Measurements from ENCODE around the gene SLX9. TPM values are rescaled to one million over a fixed set of nuclear protein-coding genes. Genes with fewer than 3 reads are reported as not detected.

SLX9 gene
- polyA plus RNA-seq, 5 donors = 12.1 to 23.5 (median 13.6) TPM

DNA sequence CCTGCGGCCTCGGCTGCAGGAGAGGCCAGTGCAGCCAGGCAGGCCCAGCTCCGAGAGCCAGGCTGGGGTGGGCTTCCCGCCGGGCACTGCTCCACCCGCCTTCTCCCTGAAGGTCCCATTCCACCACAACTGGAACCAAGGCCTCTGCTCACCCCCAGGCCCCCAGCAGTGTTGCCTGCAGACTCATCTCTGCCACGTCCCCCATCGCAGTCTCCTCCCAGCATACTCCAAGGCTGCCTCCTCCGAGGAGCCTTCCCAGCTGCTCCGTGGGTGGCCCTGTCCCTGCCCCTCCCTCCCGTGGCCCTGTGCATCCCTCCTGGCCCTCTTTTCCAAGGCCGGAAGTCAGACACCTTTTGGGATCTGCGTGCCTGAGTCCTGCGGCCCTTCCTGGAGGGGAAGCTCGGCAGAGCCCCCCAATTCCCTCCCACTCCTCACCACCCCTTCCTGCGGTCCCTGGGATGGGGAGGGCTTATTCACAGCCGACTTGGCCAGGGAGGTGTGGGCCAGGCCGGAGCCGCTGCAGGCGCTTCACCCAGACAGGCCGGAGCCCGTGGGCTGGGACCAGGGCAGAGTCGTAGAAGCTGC is 47.6 kb downstream of the SLX9 start:
- no peak for DNase-seq

DNA sequence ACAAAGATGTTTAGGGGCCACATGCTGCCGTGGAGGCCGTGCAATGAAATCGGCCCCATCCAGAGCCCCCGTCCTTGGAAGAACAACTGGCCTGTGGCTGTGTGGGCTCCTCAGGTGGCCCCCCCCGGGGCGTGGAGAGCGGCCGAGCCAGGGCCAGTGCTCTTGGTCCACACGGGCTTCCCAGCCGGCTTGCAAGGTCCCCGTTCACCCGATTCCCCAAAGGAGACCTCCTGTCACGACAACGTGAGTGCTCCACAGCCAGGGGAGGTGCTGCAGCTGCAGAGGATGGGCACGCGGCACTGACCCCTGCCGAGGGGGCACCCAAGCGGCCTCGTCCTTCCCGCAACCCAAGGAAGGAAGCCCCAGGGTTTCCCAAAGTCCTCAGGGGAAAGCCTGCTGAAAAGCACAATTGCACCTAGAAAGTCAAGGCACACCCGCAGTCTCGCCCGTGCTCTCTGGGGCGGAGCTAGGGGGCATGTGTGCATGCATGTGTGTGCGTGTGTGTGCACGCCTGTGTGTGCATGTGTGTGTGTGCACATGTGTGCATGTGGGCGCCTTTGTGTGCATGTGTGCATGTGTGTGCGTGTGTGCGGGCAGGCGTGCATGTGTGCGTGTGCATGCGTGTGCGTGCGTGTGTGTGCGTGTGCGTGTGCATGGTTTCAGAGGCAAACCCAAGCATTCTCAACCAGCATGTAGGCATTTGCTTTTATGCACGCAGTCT is 48.2 kb downstream of the SLX9 start:
- DNase-seq = no peak

DNA sequence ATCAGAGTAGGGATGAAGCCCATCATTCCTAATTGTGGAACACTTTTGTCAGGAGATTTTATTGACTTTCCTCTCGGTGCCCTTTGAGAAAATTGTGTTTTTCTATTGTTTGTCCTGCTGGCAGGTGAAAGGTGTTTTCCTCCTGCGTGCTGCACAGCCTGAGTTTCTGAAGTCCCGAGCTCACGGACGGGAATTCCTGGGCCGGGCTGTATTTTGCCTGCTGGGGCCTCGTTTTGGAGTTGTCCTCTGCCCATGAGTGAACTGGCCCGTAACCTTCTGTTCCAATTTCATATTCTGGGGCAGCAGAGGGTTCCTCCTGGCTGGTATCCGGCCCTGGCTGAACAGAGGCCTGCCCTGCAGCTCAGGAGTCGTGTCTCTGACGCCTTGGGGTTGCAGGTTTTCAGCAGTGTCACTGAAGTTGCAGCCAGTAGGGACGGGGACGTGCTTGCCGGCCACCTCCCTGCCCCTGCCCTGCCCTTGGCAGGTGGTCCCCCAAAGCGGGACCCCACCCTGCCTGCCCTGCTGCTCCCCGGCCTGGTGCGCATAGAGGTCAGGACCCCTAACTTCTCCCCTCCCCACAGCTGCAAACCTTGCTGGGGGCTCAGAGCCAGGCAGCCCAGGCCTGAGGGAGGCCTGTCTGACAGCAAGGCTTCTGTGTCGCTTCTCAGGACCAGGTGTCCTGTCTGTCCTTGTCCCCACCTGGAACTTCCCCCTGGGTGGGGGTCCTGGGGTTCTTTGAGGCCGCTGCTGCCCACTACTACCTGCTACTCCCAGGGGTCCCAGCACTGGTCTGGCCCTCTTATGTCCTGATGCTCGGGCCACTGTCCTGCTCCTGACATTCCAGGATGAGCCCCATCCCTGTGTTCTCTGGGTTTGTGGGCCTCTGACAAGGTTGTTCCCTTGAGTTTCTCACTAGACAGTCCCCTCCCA is 49.0 kb downstream of the SLX9 start:
- no peak for DNase-seq

DNA sequence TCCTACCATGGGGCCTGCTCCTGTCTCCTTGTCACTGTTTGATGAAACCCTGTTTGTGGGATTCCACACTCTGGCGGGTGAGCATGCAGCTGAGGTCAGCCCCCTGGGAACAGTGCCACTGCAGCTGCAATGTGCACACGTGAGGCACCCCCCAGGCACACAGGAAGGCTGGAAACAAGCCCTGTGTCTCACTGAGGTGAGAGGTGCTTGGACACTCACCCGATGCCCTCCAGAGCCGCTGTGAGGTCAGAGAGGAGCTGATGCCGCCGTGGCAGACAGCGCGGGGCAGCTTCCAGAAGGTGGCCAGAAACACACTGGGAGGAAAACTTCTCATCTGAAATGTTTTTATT is 49.7 kb downstream of the SLX9 start:
- no peak for DNase-seq

DNA sequence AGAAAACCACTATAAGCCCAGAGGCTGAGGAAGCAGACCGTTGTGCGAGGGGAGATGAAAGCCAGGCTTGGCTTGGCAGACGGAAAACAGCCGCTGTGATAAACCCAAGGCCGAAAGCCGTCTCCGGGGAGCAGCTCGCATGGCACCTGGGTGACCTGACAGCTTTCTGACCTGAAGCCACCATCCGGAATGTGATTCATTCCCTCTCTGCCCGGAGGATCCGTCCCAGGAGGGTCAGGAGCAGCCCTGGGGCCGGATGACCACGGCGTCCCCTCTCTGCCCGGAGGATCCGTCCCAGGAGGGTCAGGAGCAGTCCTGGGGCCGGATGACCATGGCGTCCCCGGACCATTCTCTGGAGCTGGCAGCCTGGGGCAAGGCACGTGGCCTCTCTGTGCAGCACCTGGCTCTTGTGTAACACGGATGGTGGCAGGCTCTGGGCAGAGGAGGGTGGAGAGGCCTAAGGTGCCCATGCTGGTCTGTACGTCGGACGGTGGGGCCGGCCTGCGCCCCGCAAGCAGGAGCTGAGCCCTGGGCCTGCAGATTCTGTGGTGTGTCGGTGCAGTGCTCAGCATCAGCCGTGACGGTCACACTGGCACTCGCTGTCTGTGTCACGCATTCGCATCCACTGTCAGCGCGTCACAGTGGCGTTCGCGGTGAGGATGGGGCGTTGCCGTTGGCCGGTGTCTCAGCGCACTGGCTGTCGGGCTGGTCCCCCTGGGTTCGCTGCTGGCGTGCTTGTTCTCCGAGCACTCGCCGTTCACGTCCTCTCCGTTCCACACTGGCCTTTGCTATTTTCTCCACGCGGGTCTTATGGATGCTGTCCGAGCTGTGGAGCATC is 50.3 kb downstream of the SLX9 start:
- DNase-seq = no peak

DNA sequence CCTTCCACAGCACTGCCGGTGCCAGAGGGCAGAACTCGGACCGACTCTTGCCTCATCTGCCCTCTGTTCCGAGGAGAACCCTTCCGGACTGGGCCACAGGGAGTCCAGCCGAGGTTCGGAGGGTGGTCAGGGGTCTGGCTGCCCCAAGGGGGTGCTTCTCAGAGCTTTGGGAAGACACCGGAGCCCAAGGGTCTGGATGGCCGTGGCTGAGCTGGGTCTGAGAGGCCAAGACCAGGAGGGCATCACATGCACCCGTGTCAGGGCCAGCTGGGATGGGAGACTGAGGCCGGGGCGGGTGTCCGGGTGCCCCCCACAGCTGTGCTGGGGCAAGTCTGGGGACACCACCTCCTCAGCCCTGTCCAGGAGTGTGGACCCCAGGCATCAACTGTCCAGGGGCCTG is 51.1 kb downstream of the SLX9 start:
- no peak for DNase-seq

DNA sequence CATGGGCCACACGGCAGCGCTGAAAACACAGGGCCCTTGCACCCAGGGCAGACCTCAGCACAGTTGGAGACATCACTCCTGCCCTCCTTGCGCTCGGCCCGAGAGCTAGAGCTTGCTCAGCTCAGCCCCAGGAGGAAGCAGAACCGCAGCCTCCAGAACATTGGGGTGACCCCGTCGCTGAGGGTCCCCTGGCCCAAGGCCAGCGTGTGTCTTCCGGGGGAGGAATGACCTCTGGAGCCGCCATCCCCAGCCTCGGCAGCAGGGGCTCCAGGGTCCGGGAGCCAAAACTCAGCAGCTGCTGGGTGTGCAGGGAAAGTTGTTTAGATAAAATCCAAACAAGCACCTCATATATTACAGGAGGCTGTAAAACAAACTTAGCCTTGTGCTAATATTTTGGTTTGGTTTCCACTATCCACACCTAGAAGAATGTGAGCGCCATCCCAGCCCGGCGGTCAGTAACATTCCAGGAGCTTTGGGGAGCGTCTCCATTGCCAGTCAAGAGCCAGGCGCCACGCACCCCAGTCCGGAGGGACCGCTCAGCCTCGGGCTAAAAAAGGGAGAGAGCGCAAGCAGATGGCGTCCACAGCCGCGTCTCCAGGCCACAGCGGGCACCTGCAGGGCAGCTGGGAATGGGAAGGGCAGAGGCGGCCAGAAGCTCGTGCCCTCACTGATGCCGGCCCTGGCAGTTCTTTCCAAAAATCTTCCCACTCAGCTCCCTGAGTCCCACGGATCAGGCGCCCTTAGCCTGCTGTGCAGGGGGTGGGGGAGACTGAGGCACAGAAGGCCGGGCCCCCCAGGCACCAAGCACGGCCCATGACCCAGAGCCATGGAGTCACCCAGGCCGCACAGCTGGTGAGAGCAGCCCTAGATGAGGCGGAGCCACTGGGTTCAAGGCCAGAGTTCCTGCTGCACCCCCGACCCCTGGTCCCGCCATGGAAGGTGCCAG is 52.0 kb downstream of the SLX9 start:
- DNase-seq = peak; percentile 89 to 92

DNA sequence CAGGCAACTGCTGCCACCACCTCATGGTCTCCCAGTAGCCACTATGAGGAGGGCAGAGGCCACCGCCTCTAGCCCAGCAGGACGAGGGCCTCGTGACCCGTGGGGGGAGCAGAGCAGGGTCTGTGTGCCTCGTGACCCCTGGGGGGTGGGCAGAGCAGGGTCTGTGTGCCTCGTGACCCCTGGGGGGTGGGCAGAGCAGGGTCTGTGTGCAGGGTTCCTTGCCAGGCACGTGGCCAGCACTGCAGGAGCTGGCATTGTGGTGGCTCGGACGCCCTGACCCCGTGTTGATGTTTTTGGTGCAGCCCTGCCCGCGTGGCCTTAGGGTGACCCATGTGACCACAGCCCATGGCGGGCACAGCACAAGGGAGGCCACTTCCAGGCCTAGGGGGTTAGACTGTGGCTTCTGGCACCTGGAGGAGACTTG is 52.8 kb downstream of the SLX9 start:
- no peak for DNase-seq

DNA sequence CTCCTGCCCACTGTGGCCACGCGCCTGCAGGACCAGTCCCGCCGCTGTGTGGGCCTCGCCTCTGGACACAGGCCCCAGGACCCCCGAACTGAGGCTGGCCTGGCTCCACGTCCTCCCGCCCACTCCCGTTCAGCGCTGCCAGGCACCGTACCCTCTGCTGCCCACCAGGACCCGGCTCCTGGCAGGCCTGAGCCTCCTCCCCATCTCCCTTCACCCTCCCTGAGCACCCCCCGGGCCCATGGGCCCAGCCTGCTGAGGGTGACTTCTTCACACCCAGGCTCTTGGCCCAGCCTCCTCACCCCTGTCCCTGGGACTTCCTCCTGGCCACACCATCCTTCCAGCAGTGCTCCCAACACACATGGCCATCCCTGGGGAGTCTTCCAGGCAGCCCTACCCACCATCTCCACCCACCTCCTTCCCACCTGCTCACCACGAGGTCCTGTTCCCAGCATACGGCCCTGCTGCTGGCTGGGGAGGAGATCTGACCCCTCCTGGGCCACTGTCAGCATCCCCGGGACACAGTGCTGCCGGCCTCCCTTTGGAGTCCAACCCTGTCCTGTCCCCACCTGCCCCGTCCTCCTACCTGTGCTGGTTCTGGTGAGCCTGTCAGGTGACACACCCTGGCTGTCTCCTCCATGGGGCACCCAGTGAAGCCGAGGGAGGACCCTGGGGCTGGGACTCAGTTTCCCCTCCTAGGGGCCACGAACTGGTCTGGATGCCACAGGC is 53.7 kb downstream of the SLX9 start:
- DNase-seq = no peak

DNA sequence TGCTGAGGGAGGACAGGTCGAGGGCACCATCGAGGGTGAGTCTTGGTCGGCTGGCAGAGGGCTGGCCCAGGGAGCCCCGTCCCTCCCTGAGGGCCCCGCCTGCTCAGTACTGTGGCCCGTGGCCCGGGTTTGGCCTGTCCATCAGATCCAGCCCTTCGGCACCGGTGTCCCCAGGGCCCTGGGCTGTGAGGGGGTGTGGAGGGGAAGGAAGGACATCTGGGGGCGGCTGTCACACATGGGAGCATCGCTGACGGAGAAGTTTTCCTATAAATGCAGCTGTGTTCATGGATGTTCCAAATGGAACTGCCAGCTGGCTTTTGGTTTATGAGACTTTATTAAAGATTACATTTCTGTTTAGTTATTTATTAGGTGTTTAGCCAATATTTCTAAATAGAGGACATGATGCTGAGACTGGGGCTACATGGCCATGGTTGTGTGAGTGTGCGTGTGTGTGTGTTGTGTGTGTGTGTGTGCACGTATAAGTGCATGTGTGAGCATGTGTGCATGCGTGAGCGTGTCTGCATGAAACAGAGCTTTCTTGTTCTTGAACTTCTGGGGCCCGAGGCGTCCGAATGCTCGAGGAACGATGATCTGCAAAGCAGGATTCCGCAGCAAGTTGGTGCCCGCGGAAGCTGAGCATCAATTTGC is 54.3 kb downstream of the SLX9 start:
- peak; percentile 79 to 82 for DNase-seq

DNA sequence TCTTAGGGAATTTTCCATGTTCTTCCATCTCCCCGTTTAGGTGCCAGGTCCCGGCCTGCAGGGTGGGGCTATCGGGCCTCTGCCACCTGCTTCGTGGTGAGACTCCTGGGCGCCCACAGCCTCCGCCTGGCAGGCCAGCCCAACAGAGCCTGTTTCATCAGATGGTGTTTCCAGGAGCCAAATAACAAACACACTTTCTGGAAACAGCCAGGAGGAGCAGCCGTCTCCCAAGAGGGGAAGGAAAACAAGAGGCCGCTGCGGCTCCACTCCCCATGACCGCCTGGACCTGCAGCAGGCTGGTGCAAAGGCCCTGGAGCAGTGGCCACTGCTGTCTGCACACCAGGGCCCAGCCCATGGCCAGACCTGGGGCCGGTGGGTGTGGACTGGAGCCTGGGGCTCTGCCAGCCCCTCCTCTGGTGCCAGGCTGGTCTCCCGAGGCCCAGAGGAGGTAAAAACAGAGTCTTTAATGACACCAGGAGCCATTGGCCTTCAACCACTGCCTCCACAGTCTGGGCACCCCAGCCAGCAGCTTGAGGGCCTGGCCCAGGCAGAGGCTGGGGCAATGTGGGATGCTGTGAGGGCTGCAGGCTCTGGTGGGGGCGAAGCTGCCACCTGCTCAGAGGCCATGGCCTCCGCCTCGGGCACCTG is 55.0 kb downstream of the SLX9 start:
- peak in 1 of 2 donors; percentile 57 for DNase-seq

DNA sequence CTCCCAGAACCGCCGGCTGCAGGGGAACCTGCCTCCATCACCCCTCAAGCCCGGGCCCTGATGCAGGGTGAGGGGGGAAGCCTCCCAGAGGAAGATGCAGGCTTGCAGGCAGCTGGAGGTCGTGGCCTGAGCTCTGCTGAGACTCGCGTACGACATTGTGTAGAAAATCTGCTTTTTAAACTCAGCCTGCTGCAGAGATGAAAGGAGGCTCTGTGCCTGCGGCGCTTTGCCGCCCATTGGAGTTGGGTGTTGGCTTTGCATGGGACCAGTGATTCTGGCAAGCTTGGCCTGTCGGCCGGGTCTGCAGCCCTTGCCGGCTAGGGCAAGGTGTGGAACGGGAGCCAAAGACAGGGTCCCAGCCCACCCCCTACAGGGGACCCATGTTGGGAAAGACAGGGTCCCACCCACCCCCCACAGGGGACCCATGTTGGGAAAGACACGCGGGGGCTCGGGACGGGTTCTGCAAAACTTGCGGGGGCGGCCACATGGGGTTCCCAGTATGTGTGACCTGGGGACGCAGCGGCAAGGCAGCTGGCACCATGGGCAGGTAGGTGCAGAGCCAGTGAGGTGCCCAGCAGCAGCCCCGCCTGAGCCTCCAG is 55.6 kb downstream of the SLX9 start:
- DNase-seq = no peak

DNA sequence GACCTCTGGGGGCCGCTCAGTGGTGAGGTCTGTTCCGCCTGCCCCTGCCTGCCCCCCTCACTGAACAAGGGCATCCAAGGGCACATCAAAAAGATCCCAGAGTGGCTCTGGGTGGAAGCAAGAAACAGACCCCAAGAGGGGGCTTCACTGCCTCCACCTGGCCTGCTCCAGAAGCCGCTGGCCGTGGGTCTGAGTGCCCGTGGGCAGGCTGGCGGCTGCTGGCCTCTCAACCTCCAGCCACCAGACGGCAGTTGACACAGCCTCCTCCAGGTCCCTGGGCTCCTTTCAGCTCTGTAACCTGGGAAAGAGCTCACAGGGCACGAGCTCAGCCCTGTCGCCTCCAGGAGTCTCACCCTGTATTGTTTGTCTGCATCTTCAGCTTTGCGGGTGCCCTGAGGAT is 56.3 kb downstream of the SLX9 start:
- DNase-seq = no peak

DNA sequence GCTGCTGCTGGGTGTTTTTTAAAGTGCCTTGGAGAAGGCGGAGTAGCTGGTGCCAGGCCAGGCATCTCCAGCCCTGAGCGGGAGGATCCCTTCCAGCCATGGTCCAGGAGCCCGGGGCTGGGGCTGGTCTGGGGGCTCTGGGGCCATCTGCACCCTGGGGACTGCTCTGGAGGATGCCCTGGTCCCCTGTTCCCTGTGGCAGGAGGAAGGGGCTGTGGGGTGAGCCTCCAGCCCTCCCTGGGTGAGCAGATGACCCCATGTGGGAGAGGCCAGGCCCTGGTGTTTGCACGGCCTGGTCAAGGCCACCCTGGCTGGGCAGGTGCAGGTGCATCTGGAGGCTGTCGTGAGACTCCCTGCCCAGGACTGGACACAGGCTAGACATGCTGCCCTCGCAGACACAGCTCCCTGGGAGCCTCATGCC is 56.7 kb downstream of the SLX9 start:
- DNase-seq = no peak

DNA sequence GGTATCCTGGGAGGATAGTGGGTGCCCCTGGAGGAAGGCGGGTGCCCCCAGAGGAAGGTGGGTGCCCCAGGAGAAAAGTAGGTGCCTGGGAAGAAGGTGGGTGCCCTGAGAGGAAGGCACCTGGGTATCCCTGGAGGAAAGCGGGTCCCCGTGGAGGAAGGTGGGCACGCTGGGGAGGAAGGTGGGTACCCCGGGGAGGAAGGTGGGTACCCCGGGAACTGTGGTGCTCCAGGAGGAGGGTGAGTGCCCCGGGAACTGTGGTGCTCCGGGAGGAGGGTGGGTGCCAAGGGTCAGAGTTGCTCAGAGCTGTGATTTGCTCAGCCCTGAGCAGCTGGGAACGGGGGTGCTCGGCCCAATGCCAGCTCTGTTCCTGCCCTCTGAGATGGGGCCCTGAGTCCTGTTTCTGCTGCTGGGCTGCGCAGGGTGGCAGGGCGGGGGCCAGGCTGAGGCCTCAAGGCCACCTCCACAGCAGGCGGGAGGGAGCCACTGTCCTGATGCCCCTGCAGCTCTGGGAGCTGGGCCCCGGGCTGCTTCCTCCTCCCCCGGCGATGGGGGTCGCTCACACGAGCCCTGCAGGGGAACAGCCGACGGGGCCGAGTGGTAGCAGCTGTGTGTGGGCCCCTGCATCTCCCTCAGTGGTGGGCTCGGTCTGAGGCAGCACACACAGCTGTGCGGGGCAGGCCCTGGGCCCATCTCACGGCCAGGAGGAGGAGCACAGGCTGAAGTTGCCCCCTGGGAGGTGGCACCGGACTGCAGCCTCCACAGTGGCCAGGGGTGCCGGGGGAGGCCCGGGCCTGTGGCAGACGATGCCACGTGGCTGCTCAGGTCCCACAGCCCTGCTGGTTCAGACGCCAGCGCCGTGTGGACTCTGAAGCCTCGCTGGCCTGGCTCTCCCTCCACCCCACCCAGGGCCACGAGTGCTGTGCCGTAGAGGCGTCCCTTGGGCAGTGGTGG is 57.4 kb downstream of the SLX9 start:
- no peak for DNase-seq

DNA sequence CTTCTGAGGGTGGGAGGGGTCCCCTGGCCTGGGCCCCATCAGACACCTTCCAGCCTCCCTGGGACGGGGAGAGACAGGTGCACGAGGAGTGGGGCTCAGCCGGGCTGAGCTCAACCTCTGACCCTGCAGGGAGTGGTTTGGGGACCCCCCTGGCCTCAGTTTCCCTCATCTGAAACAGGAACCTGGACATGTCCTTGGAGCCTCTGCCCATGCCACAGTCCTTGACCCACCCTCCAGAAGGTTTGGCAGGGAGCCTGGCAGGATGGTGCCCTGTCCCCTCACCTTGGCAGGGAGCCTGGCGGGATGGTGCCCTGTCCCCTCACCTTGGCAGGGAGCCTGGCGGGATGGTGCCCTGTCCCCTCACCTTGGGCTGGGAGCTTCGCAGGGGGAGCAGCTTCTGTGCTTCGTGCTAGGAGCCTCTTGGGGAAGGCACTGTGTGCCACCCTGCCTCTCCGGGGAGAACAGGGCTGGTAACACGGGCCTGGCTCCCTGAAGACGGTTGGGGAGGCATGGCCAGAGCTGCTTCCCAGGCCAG is 58.3 kb downstream of the SLX9 start:
- DNase-seq = no peak

Measured in right lung (tissue), 5 donors.